ENCODE data around the gene CLRN3.

- TF ChIP-seq EZH2 (IDR thresholded peaks at IDR 0.05; ENCODE audit: borderline replicate concordance, low read length) = no peak
- TF ChIP-seq, protein P1, sequence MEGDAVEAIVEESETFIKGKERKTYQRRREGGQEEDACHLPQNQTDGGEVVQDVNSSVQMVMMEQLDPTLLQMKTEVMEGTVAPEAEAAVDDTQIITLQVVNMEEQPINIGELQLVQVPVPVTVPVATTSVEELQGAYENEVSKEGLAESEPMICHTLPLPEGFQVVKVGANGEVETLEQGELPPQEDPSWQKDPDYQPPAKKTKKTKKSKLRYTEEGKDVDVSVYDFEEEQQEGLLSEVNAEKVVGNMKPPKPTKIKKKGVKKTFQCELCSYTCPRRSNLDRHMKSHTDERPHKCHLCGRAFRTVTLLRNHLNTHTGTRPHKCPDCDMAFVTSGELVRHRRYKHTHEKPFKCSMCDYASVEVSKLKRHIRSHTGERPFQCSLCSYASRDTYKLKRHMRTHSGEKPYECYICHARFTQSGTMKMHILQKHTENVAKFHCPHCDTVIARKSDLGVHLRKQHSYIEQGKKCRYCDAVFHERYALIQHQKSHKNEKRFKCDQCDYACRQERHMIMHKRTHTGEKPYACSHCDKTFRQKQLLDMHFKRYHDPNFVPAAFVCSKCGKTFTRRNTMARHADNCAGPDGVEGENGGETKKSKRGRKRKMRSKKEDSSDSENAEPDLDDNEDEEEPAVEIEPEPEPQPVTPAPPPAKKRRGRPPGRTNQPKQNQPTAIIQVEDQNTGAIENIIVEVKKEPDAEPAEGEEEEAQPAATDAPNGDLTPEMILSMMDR (conservative IDR thresholded peaks at IDR 0.05 in 1 of 2, IDR thresholded peaks at IDR 0.05 in 1 of 2; ENCODE audit: extremely low read depth in 1 of 2, insufficient read depth in 1 of 2, low read depth in 1 of 2, low read length in 2 of 2) = no peak
These were observed 20.0 kb upstream of the CLRN3 start for GRCh38 chr10:127912607-127913367.

Measured in mammary epithelial cell (primary cell).